GM12891 (cell line): ENCODE data around the gene TPP2.

Experiments used
- POLR2AphosphoS5 ChIP-seq: IDR thresholded peaks from 2 replicates; pipeline ENCODE4 v1.6.1; 2011; ENCODE audit warnings: low read depth, low read length, control low read depth
- SPI1 ChIP-seq: IDR thresholded peaks from 2 replicates; pipeline ENCODE4 v1.6.1; 2011; ENCODE audit warnings: low read depth, low read length, control low read depth

DNA sequence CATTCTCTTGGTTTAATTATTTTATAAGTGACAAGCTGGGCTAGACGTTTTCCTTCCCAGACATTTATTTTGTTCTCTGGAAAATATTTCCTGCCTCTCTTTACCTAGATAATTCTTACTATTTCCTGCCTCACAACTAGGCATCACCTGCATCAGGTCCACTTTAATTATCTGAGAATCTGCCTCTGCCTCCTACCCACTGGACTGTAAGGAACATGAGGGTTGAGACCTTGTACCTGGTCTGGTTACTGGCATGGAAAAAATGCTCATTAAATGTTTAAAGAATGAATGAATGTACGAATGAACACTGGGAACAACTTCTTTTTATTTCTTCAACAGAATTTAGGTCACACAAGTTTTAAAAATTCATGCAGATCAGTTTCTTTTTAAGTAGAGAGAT lies 111.4 kb downstream of the TPP2 start:
- TF ChIP-seq POLR2AphosphoS5 = no peak
- no peak for TF ChIP-seq SPI1
